Liver (tissue), 9 donors: ENCODE measurements around the gene SNCAIP. TPM values are rescaled to one million over a fixed set of nuclear protein-coding genes. Genes with fewer than 3 reads are reported as not detected.

Experiments used
- DNase-seq: peaks from one replicate; pipeline ENCODE4 v3.0.0-alpha.2; 2017; ENCODE audit warnings: low spot score
- H3K27ac ChIP-seq, 2 donors: one replicate each; pipeline ENCODE4 v1.7.0; 2013; ENCODE audit warnings: inconsistent platforms in 2 of 2, low read length in 2 of 2, control low read depth in 1 of 2, low read depth in 1 of 2, mild to moderate bottlenecking in 1 of 2
- H3K27me3 ChIP-seq, 4 donors: one replicate each; pipeline versions ENCODE4 v1.6.1 to v1.7.0; 2013; ENCODE audit warnings: low read length in 3 of 4, inconsistent platforms in 1 of 4, mild to moderate bottlenecking in 1 of 4, moderate library complexity in 1 of 4; ENCODE audit not compliant: control insufficient read depth in 4 of 4, insufficient read depth in 4 of 4
- H3K36me3 ChIP-seq, 4 donors: one replicate each; pipeline versions ENCODE4 v1.6.1 to v1.7.0; 2013; ENCODE audit warnings: low read length in 3 of 4, mild to moderate bottlenecking in 3 of 4, low read depth in 1 of 4, moderate library complexity in 1 of 4; ENCODE audit not compliant: control insufficient read depth in 4 of 4, insufficient read depth in 3 of 4
- H3K4me1 ChIP-seq, 4 donors: one replicate each; pipeline versions ENCODE4 v1.6.1 to v1.7.0; 2013; ENCODE audit warnings: low read length in 3 of 4, mild to moderate bottlenecking in 3 of 4, moderate library complexity in 1 of 4; ENCODE audit not compliant: control insufficient read depth in 4 of 4, insufficient read depth in 4 of 4
- H3K4me3 ChIP-seq, 3 donors: one replicate each; pipeline versions ENCODE4 v1.6.1 to v1.7.0; 2013; ENCODE audit warnings: low read length in 3 of 3, control low read depth in 1 of 3, low read depth in 1 of 3, mild to moderate bottlenecking in 1 of 3
- H3K9ac ChIP-seq, 2 donors: one replicate each; pipeline ENCODE4 v1.7.0; 2013; ENCODE audit warnings: low read length in 2 of 2, mild to moderate bottlenecking in 2 of 2, moderate library complexity in 2 of 2, control low read depth in 1 of 2, low read depth in 1 of 2
- H3K9me3 ChIP-seq, 4 donors: one replicate each; pipeline versions ENCODE4 v1.6.1 to v1.7.0; 2013; ENCODE audit warnings: low read length in 3 of 4; ENCODE audit not compliant: control insufficient read depth in 4 of 4
- CTCF ChIP-seq: fragments of 150-350 bp; IDR thresholded peaks from 2 replicates; pipeline ENCODE4 v1.5.1; 2017; ENCODE audit warnings: improper control_type of control experiment, low read depth, low read length; ENCODE audit not compliant: missing input control
- FOXA2 ChIP-seq: IDR thresholded peaks from 2 replicates; pipeline ENCODE4 v1.6.1; 2016; ENCODE audit warnings: antibody characterized with exemption
- GABPA ChIP-seq, 2 donors: IDR thresholded peaks in 1 of 2; conservative IDR thresholded peaks in 1 of 2; 2 replicates each; pipeline ENCODE4 v1.6.1; 2016; ENCODE audit warnings: antibody characterized with exemption in 2 of 2, mild to moderate bottlenecking in 1 of 2, moderate library complexity in 1 of 2
- JUND ChIP-seq, 2 donors: IDR thresholded peaks; 2 replicates each; pipeline ENCODE4 v1.6.1; 2016; ENCODE audit warnings: antibody characterized with exemption in 2 of 2
- NR2F2 ChIP-seq: IDR thresholded peaks from 2 replicates; pipeline ENCODE4 v1.6.1; 2016; ENCODE audit warnings: antibody characterized with exemption
- REST ChIP-seq: IDR thresholded peaks from 2 replicates; pipeline ENCODE4 v1.6.1; 2016; ENCODE audit warnings: antibody characterized with exemption, mild to moderate bottlenecking
- RXRA ChIP-seq, 2 donors: IDR thresholded peaks; 2 replicates each; pipeline ENCODE4 v1.6.1; 2017 to 2018; ENCODE audit warnings: antibody characterized with exemption in 2 of 2, mild to moderate bottlenecking in 1 of 2
- TAF1 ChIP-seq: conservative IDR thresholded peaks from 2 replicates; pipeline ENCODE4 v1.6.1; 2016; ENCODE audit warnings: antibody characterized with exemption, mild to moderate bottlenecking
- WGBS: extraction: QIAGEN DNeasy Blood & Tissue Kit; methylation state at CpG from one replicate; pipeline ENCODE4 v1.1.7; 2013; 5-methylcytosine and 5-hydroxymethylcytosine counted together
- polyA plus RNA-seq, 2 donors: library from polyadenylated mRNA; stranded (reverse) in 1 of 2; unstranded in 1 of 2; fragments of 200-250 nt in 1 of 2; fragments of >200 nt in 1 of 2; fragmentation: Nextera tagmentation in 1 of 2; extraction: Ambion mirVana in 1 of 2; gene quantifications; one replicate each; pipeline versions ENCODE4 v1.2.1 to v1.2.3, GENCODE V29; 2013 to 2015
- total RNA-seq, 2 donors: library from RNA; depleted of rRNA; stranded (reverse); fragments of >200 nt; gene quantifications; one replicate each; pipeline ENCODE4 v1.2.3, GENCODE V29; 2014
- donor health status: healthy.
- donor health status: healthy.
- donor health status: healthy.
- donor health status: healthy.
- donor health status: healthy.

SNCAIP gene
- total and polyA plus RNA-seq, 4 donors = 0.17 to 2.1 (median 0.74) TPM

GRCh38 chr5:122312591-122313406, 762 bp downstream of the SNCAIP start:
- DNase-seq = peak; percentile 40
- TF ChIP-seq RXRA (IDR thresholded peaks at IDR 0.05) (no peak), FOXA2 (no peak), GABPA (IDR thresholded peaks at IDR 0.05 in 1 of 2, conservative IDR thresholded peaks at IDR 0.05 in 1 of 2) (no peak), REST (no peak)

GRCh38 chr5:122314036-122314435, 2.0 kb downstream of the SNCAIP start:
- no peak for DNase-seq
- no peak overlapping the region for H3K27ac ChIP-seq
- peaks cover 3 to 16% (median 13%) of the 10 kb centered on the region in 4 donors for H3K4me1 ChIP-seq
- TF ChIP-seq JUND (IDR thresholded peaks at IDR 0.05) = no peak
- no peak for TF ChIP-seq CTCF
- no peak for TF ChIP-seq TAF1
- no peak for TF ChIP-seq REST
- TF ChIP-seq NR2F2 = no peak
- H3K27me3 ChIP-seq = peaks cover 0 to 10% (median 3%) of the 10 kb centered on the region in 4 donors
- H3K4me3 ChIP-seq = no peak overlapping the region
- no peaks in the 10 kb centered on the region for H3K36me3 ChIP-seq
- no peaks in the 10 kb centered on the region for H3K9me3 ChIP-seq
- 73% methylated on average over 2 of the region's 2 CpGs for WGBS
- no peak overlapping the region for H3K9ac ChIP-seq

More at GRCh38 chr5:122312591-122313406, 762 bp downstream of the SNCAIP start:
- H3K27ac ChIP-seq = peak overlapping the region; percentile 6 to 18
- no peak overlapping the region for H3K9ac ChIP-seq
- H3K4me3 ChIP-seq = peak overlapping the region; percentile 24 to 70 (median 27)
- no peaks in the 10 kb centered on the region for H3K36me3 ChIP-seq
- peaks cover 3 to 16% (median 13%) of the 10 kb centered on the region in 4 donors for H3K4me1 ChIP-seq
- H3K9me3 ChIP-seq = no peaks in the 10 kb centered on the region
- H3K27me3 ChIP-seq = peaks cover 0 to 10% (median 3%) of the 10 kb centered on the region in 4 donors
- 6% methylated on average over 31 of the region's 31 CpGs for WGBS
